NB4 (cell line): ENCODE measurements around the gene PTPN2.

Source experiments
- DNase-seq: peaks from one replicate; pipeline ENCODE4 v3.0.0; 2010; ENCODE audit warnings: low read depth
- H3K4me3 ChIP-seq: one replicate; pipeline ENCODE4 v1.5.1; 2011; ENCODE audit warnings: mild to moderate bottlenecking, low read depth, low read length, moderate library complexity
- MYC ChIP-seq: IDR thresholded peaks from 2 replicates; pipeline ENCODE4 v1.6.1; 2011; ENCODE audit warnings: low read depth, low read length
- POLR2A ChIP-seq: IDR thresholded peaks from 2 replicates; pipeline ENCODE4 v1.6.1; 2011; ENCODE audit warnings: mild to moderate bottlenecking; ENCODE audit not compliant: insufficient read length; ENCODE audit errors: extremely low read depth
- TF ChIP-seq, protein P1 (sequence below): IDR thresholded peaks from one replicate; pipeline ENCODE4 v1.5.1; 2012; ENCODE audit warnings: low read depth, low read length
- TF ChIP-seq, protein P2 (sequence below): IDR thresholded peaks from 2 replicates; pipeline ENCODE4 v1.6.1; 2011; ENCODE audit warnings: low read depth, low read length

Gene PTPN2

DNA sequence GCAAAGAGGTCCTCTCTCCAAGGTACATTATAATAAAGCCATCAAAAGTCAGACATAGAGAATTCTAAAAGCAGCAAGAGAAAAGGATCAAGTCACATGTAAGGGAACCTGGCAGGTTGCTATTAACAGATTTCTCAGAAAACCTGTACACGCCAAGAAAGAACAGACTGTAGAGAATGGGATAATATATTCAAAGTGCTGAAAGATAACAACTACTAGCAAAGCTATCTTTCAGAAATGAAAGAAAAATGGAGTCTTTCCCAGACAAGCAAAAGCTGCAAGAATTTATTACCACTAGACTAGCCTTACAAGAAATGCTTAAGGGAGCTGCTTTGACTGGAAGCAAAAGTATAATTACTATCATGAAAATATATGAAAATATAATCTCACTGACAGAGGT is 81.5 kb downstream of the PTPN2 start:
- no peak for DNase-seq
- H3K4me3 ChIP-seq, result no peak overlapping the region

DNA sequence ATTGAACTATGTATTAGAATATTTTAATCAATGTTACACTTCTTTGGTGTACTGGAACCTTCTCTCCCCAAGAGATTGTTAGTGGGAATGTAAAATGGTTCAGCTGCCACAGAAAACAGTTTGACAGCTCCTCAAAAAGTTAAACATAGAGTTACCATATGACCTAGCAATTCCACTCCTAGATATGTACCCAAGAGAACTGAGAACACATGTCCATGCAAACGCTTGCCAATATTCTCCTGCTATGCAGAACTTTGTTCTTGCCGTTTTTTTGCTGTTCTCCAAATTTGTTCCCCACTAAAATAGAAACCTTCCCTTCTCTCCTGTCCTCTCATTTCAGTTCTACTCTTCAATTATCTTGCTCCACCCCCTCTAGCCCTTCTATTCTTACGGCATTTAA is 87.6 kb downstream of the PTPN2 start:
- TF ChIP-seq POLR2A (no peak), MYC (no peak)
- TF ChIP-seq, protein P1, sequence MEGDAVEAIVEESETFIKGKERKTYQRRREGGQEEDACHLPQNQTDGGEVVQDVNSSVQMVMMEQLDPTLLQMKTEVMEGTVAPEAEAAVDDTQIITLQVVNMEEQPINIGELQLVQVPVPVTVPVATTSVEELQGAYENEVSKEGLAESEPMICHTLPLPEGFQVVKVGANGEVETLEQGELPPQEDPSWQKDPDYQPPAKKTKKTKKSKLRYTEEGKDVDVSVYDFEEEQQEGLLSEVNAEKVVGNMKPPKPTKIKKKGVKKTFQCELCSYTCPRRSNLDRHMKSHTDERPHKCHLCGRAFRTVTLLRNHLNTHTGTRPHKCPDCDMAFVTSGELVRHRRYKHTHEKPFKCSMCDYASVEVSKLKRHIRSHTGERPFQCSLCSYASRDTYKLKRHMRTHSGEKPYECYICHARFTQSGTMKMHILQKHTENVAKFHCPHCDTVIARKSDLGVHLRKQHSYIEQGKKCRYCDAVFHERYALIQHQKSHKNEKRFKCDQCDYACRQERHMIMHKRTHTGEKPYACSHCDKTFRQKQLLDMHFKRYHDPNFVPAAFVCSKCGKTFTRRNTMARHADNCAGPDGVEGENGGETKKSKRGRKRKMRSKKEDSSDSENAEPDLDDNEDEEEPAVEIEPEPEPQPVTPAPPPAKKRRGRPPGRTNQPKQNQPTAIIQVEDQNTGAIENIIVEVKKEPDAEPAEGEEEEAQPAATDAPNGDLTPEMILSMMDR, result no peak
- TF ChIP-seq, protein P2, sequence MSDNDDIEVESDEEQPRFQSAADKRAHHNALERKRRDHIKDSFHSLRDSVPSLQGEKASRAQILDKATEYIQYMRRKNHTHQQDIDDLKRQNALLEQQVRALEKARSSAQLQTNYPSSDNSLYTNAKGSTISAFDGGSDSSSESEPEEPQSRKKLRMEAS, result no peak
- DNase-seq, result no peak
- H3K4me3 ChIP-seq, result no peak overlapping the region

More for the DNA sequence above, 81.5 kb downstream of the PTPN2 start:
- TF ChIP-seq, protein P1, result no peak
- TF ChIP-seq MYC (no peak), POLR2A (no peak)
- TF ChIP-seq, protein P2, result no peak

DNA sequence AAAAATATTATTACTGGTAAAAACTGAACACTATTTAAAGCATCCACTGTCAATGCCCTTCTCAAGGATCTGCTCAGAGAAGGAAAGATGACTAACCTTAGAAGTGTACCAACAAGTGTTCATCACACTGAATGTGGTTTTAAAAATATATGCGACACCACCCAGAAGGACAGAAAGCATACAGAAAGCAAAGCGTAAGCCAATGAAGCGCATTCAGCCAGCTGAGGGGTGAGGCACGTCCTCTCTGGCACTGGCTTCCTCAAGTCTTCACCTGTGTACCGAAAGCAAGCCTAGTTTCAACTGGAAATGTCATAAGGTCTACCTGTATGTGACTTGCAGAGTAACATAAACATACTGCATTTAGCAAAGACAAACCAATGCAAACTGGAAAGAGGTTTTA is 92.4 kb downstream of the PTPN2 start:
- TF ChIP-seq POLR2A (no peak), MYC (no peak)
- TF ChIP-seq, protein P2, result no peak
- TF ChIP-seq, protein P1, result no peak
- no peak overlapping the region for H3K4me3 ChIP-seq
- DNase-seq, result no peak

DNA sequence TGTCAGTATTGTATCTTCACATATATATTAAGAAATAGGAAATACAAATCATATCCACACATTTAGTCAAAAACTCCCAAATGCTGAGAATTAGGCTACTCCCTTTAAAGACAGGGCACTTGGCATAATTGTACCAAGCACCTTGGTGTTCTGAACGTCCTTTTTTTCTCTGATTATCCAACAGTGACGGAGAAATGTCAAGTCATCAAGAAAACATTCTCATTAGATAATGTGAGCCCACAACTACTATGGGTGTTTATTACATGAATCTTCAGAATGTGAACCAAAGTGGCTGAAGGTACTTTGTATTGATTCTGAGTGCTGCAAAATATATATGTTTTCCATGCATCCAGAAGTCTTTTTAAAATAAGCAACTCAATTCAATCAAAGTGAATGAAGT is 97.4 kb downstream of the PTPN2 start:
- DNase-seq, result no peak
- H3K4me3 ChIP-seq, result no peak overlapping the region
- TF ChIP-seq, protein P2, result no peak
- TF ChIP-seq POLR2A (no peak), MYC (no peak)
- TF ChIP-seq, protein P1, result no peak

DNA sequence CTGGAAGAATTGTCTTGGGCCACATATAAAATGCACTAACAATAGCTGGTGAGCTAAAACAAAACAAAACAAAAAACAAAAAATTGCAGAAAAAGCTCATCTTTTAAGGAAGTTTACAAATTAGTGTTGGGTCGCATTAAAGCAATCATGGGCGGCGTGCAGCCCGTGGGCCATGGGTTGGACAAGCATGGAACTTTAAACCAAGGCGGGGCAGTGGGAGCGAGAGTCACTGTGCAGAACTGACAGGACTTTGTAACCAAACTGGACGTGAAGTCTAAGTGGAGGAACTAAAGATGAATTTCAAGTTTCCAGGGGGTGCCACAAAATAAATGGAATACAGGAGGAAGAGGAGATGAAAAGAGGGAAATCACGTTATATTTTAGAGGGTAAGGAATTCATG is 100.5 kb downstream of the PTPN2 start:
- H3K4me3 ChIP-seq, result no peak overlapping the region
- TF ChIP-seq MYC (no peak), POLR2A (no peak)
- TF ChIP-seq, protein P2, result no peak
- TF ChIP-seq, protein P1, result no peak
- no peak for DNase-seq

DNA sequence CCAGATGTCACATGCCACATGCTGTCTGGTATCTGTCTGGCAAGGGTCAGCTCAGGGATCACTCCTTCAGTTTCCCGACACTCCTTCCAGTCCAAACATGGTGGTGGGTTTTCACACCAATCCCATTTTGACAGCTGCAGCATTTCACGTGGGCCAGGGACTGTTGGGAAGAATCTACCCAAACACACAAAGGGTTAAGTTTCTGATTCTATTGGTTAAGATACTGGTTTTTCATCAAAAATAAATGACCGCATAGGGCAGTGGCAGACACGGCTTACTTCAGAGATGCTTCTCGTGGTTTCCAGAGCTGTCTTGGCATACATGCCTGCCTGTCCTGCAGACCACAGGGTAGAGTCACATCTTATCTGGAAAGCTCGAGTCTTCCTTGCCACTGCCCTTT is 101.5 kb downstream of the PTPN2 start:
- TF ChIP-seq, protein P1, result no peak
- TF ChIP-seq, protein P2, result no peak
- DNase-seq, result no peak
- no peak overlapping the region for H3K4me3 ChIP-seq
